GM12801 (cell line): ENCODE results near the gene CP.

Source experiments
- TF ChIP-seq, protein P1 (sequence below): IDR thresholded peaks from one replicate; pipeline ENCODE4 v1.5.1; 2011; ENCODE audit warnings: control low read depth; ENCODE audit not compliant: insufficient read length; ENCODE audit errors: extremely low read depth

Gene CP

DNA sequence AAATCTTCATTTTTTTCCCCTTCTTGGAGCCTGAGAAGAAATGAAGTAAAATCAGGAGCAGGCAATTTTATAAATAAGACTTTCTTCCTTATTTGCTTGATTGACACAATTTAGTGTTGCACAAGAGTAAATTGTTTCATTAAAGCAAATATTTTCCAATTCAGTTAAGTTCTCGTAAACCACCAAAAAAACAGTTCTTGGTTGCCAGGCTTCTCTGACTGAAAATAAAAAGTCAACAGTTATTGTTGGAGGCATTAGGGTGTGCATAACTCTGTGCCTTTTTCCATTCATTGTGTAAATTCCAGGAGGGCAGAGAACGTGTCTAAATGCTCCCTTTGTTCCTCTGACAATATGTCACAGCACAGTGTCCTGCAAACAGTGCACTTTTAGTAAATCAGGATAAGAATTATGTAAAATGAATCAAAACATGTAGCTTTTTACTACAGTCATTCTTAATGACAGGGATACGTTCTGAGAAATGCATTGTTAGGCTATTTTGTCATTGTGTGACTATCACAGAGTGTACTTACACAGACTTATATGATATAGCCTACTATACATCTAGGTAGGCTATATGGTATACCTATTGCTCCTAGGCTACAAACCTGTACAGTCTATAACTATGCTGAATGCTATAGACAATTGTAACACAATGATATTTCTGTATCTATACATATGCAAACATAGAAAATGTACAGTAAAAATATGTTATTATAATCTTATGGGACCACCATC lies at the start of gene CP:
TSS of gene CP (minus strand) at position 47 of the 735 bp plus-strand sequence. CDS start at position 10, 37 bp downstream.
- TF ChIP-seq, protein P1, sequence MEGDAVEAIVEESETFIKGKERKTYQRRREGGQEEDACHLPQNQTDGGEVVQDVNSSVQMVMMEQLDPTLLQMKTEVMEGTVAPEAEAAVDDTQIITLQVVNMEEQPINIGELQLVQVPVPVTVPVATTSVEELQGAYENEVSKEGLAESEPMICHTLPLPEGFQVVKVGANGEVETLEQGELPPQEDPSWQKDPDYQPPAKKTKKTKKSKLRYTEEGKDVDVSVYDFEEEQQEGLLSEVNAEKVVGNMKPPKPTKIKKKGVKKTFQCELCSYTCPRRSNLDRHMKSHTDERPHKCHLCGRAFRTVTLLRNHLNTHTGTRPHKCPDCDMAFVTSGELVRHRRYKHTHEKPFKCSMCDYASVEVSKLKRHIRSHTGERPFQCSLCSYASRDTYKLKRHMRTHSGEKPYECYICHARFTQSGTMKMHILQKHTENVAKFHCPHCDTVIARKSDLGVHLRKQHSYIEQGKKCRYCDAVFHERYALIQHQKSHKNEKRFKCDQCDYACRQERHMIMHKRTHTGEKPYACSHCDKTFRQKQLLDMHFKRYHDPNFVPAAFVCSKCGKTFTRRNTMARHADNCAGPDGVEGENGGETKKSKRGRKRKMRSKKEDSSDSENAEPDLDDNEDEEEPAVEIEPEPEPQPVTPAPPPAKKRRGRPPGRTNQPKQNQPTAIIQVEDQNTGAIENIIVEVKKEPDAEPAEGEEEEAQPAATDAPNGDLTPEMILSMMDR = no peak

- TF ChIP-seq, protein P1 = no peak
These were observed 48.6 kb upstream of the CP start for GRCh38 chr3:149270180-149270579.

- TF ChIP-seq, protein P1 = no peak
These were observed 48.1 kb upstream of the CP start for GRCh38 chr3:149269687-149270086.

GRCh38 chr3:149267565-149267964 lies 45.9 kb upstream of the CP start:
- TF ChIP-seq, protein P1 = no peak

DNA sequence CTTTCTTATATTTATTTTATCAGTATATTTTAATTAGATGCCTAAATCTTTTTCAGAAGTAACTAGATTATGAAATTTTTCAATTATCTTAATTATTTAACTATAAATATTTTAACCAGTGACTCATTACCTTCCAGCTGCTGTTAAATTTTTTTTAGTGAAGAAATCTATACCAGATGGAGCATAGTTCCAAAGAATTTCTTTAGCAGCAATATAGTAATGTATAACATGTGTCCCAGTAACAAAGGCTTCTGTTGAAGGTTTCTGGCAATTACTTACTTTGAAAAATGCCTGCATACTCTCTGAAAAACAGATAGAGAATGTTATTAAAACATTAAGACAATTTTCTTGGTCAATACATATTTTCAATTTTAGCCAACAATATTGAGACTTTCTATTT lies 45.1 kb upstream of the CP start:
- TF ChIP-seq, protein P1 = no peak

- TF ChIP-seq, protein P1 = no peak
These were observed 42.2 kb upstream of the CP start for GRCh38 chr3:149263856-149264255.

DNA sequence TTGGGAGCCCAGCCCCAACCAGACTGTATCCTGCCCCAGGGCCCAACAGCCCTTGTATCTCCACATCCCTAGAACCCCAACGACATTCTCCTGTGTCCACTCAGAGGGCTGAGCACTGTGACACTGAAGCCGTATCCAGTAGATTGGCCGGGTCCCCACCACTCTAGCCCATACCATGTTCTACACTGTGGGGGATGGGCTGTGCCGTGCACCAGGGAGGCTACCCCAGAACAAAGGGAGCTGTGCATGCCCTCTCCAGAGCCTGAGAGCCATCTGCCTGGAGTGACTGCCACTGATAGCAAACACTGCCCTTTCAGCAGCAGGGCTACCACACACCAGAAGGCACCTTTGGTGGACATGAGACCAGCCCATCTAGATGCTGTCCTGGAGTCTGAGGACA lies 37.1 kb upstream of the CP start:
- TF ChIP-seq, protein P1 = no peak
